DND-41 (cell line): ENCODE data around the gene RGS7BP.

Experiments used
- ATAC-seq: fragments of 200-7000 bp; cut with Tn5 transposase; 3 replicates; pipeline ENCODE4 v1.9.1; 2021; ENCODE audit warnings: low read depth; ENCODE audit not compliant: insufficient read depth
- DNase-seq: peaks from one replicate; pipeline ENCODE4 v3.0.0-alpha.2; 2020
- H2AFZ ChIP-seq: 2 replicates; pipeline ENCODE4 v1.6.0; 2012; ENCODE audit warnings: low read depth, low read length
- H3K27ac ChIP-seq: 2 replicates; pipeline ENCODE4 v1.5.1; 2012; ENCODE audit warnings: low read length, inconsistent platforms
- H3K27me3 ChIP-seq: fragments of 200-600 bp; sonication (generic); 2 replicates; pipeline ENCODE4 v1.6.0; 2012; ENCODE audit warnings: low read length, mild to moderate bottlenecking, inconsistent platforms; ENCODE audit not compliant: insufficient read depth, poor library complexity
- H3K36me3 ChIP-seq: 2 replicates; pipeline ENCODE4 v1.5.1; 2012; ENCODE audit warnings: low read length, inconsistent platforms; ENCODE audit not compliant: insufficient read depth
- H3K4me1 ChIP-seq: 2 replicates; pipeline ENCODE4 v1.5.1; 2012; ENCODE audit warnings: mild to moderate bottlenecking, low read length; ENCODE audit not compliant: insufficient read depth
- H3K4me2 ChIP-seq: 2 replicates; pipeline ENCODE4 v1.6.0; 2012; ENCODE audit warnings: mild to moderate bottlenecking, moderate library complexity, low read length, inconsistent platforms; ENCODE audit not compliant: insufficient read depth
- H3K4me3 ChIP-seq, 2 experiments: fragments of 200-600 bp in 1 of 2; shearing (Covaris generic) in 1 of 2; 2 replicates each; pipeline ENCODE4 v1.5.1; 2012 to 2016; ENCODE audit warnings: inconsistent platforms in 2 of 2, low read length in 2 of 2, mild to moderate bottlenecking in 2 of 2, low read depth in 1 of 2, moderate library complexity in 1 of 2
- H3K79me2 ChIP-seq: 2 replicates; pipeline ENCODE4 v1.6.0; 2012; ENCODE audit warnings: low read length, inconsistent platforms; ENCODE audit not compliant: insufficient read depth
- H3K9ac ChIP-seq: 2 replicates; pipeline ENCODE4 v1.6.0; 2012; ENCODE audit warnings: low read depth, mild to moderate bottlenecking, inconsistent platforms, low read length, moderate library complexity
- H3K9me3 ChIP-seq: 2 replicates; pipeline ENCODE4 v1.5.1; 2012; ENCODE audit warnings: low read length, moderate library complexity, mild to moderate bottlenecking, inconsistent platforms; ENCODE audit not compliant: insufficient read depth, severe bottlenecking
- H4K20me1 ChIP-seq: 2 replicates; pipeline ENCODE4 v1.6.0; 2012; ENCODE audit warnings: low read length; ENCODE audit not compliant: insufficient read depth
- EZH2 ChIP-seq: IDR thresholded peaks from 3 replicates; pipeline ENCODE4 v1.6.1; 2012; ENCODE audit warnings: borderline replicate concordance, low read depth, mild to moderate bottlenecking, moderate library complexity, low read length, inconsistent platforms; ENCODE audit not compliant: severe bottlenecking
- TF ChIP-seq, protein P1 (sequence below): IDR thresholded peaks from 2 replicates; pipeline ENCODE4 v1.5.1; 2012; ENCODE audit warnings: borderline replicate concordance, low read length, moderate library complexity, mild to moderate bottlenecking; ENCODE audit not compliant: poor library complexity, severe bottlenecking; ENCODE audit errors: extremely low read depth

RGS7BP gene

DNA sequence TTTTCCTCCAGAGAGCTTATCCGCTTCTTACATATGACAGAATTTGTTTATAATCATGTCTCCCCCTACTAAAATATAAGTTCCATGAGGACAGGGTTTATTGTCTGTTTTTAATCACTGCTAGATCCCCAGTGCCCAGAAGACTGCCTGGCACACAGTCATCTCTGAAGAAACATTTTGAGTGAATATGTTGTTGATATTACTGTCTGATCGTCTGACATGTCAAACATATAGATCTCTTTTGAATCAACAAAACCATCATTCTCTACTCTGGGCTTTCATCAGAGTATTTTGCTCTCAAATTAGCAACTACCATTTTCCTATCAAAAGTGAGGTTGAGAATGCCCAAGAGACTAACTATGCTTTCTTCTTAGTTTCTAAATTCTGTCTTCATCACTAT is 117.2 kb downstream of the RGS7BP start:
- ATAC-seq (no peak), DNase-seq (no peak)
- Histone ChIP-seq H3K9me3 (no peaks in the 10 kb centered on the region), H3K9ac (no peak overlapping the region), H3K4me1 (no peaks in the 10 kb centered on the region), H4K20me1 (no peaks in the 10 kb centered on the region), H3K36me3 (no peaks in the 10 kb centered on the region), H3K79me2 (no peaks in the 10 kb centered on the region), H2AFZ (no peak overlapping the region), H3K4me3 (no peak overlapping the region), H3K4me2 (no peak overlapping the region), H3K27me3 (peaks cover 4% of the 10 kb centered on the region), H3K27ac (no peak overlapping the region)
- TF ChIP-seq, protein P1, sequence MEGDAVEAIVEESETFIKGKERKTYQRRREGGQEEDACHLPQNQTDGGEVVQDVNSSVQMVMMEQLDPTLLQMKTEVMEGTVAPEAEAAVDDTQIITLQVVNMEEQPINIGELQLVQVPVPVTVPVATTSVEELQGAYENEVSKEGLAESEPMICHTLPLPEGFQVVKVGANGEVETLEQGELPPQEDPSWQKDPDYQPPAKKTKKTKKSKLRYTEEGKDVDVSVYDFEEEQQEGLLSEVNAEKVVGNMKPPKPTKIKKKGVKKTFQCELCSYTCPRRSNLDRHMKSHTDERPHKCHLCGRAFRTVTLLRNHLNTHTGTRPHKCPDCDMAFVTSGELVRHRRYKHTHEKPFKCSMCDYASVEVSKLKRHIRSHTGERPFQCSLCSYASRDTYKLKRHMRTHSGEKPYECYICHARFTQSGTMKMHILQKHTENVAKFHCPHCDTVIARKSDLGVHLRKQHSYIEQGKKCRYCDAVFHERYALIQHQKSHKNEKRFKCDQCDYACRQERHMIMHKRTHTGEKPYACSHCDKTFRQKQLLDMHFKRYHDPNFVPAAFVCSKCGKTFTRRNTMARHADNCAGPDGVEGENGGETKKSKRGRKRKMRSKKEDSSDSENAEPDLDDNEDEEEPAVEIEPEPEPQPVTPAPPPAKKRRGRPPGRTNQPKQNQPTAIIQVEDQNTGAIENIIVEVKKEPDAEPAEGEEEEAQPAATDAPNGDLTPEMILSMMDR, result no peak
- no peak for TF ChIP-seq EZH2

DNA sequence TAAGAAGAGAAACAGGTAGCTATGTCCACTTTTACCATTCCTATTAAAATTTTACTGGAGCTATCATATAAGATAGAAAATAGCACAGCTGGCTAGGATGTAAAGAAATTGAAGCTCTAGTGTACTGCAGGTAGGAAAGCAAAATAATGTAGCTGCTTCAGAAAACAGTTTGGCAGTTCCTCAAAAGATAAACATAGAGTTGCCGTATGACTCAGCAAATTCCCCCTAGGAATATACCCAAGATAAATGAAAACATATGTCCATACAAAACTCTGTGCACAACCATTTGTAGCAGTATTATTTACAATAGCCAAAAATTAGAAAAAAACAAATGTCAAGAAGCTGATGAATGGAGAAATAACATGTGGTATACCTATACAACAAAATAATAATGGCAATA is 119.9 kb downstream of the RGS7BP start:
- no peaks in the 10 kb centered on the region for H4K20me1 ChIP-seq
- TF ChIP-seq EZH2, result no peak
- TF ChIP-seq, protein P1, result no peak
- H3K9me3 ChIP-seq, result no peaks in the 10 kb centered on the region
- H3K4me2 ChIP-seq, result no peak overlapping the region
- no peak overlapping the region for H2AFZ ChIP-seq
- no peaks in the 10 kb centered on the region for H3K36me3 ChIP-seq
- no peak overlapping the region for H3K9ac ChIP-seq
- H3K27ac ChIP-seq, result no peak overlapping the region
- DNase-seq, result no peak
- no peaks in the 10 kb centered on the region for H3K4me1 ChIP-seq
- H3K27me3 ChIP-seq, result peaks cover 4% of the 10 kb centered on the region
- no peaks in the 10 kb centered on the region for H3K79me2 ChIP-seq
- no peak overlapping the region for H3K4me3 ChIP-seq
- no peak for ATAC-seq

DNA sequence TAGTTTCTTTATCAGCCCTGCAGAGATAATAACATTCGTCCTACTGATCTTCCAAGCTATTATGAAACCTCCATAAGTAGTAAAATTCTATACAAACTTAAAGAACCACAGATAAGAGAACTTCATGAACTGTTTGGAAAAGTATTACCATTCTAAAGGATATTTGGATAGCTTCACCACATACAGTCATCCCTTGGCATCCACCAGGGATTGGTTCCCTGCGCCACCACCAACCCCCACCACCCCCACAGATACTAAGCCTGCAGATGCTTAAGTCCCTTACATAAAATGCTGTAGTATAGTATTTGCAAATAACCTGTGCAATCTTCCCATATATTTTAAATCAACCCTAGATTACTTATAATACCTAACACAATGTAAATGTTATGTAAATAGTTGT is 123.1 kb downstream of the RGS7BP start:
- Histone ChIP-seq H3K4me2 (no peak overlapping the region), H3K27ac (no peak overlapping the region), H4K20me1 (no peaks in the 10 kb centered on the region), H3K36me3 (no peaks in the 10 kb centered on the region), H2AFZ (no peak overlapping the region), H3K27me3 (no peaks in the 10 kb centered on the region), H3K9ac (no peak overlapping the region), H3K79me2 (no peaks in the 10 kb centered on the region), H3K4me3 (no peak overlapping the region), H3K9me3 (no peaks in the 10 kb centered on the region), H3K4me1 (no peaks in the 10 kb centered on the region)
- no peak for TF ChIP-seq EZH2
- TF ChIP-seq, protein P1, result no peak
- no peak for DNase-seq
- no peak for ATAC-seq

GRCh38 chr5:64629841-64630240 is 124.0 kb downstream of the RGS7BP start:
- no peaks in the 10 kb centered on the region for H4K20me1 ChIP-seq
- no peaks in the 10 kb centered on the region for H3K4me1 ChIP-seq
- H3K4me3 ChIP-seq, result no peak overlapping the region
- no peaks in the 10 kb centered on the region for H3K9me3 ChIP-seq
- no peak overlapping the region for H3K9ac ChIP-seq
- DNase-seq (no peak), ATAC-seq (no peak)
- no peaks in the 10 kb centered on the region for H3K79me2 ChIP-seq
- no peaks in the 10 kb centered on the region for H3K27me3 ChIP-seq
- no peaks in the 10 kb centered on the region for H3K36me3 ChIP-seq
- no peak for TF ChIP-seq EZH2
- TF ChIP-seq, protein P1, result no peak
- no peak overlapping the region for H2AFZ ChIP-seq
- H3K4me2 ChIP-seq, result no peak overlapping the region
- no peak overlapping the region for H3K27ac ChIP-seq
